ENCODE data around the gene NDUFS6. TPM values are rescaled to one million over a fixed set of nuclear protein-coding genes. Genes with fewer than 3 reads are reported as not detected.
"Not testable (repeated sequence)": the region's sequence is repeated elsewhere in the genome, so short reads cannot be mapped to it uniquely, and the experiment has no call there.

The NDUFS6 gene
- total RNA-seq, 4 donors from 2014 or later: 38.9 to 64.5 (median 51.2) TPM

- TF ChIP-seq POLR2AphosphoS5 (IDR thresholded peaks at IDR 0.05): no peak
- no peak for TF ChIP-seq CTCF (IDR thresholded peaks at IDR 0.05)
- no peak for TF ChIP-seq EP300 (IDR thresholded peaks at IDR 0.05)
- no peak for TF ChIP-seq POLR2A (IDR thresholded peaks at IDR 0.05)
- peak; percentile 52 to 59 for DNase-seq (ENCODE audit: low spot score in 2 of 2)
- WGBS: 77% methylated on average over 12 of the region's 13 CpGs
- peaks cover 24% of the 10 kb centered on the region for H3K36me3 ChIP-seq
- H3K27me3 ChIP-seq: no peaks in the 10 kb centered on the region
- H3K4me1 ChIP-seq: peaks cover 19% of the 10 kb centered on the region
- H3K9me3 ChIP-seq: no peaks in the 10 kb centered on the region
- H3K27ac ChIP-seq: no peak overlapping the region
- H3K4me3 ChIP-seq: no peak overlapping the region
These were observed 5.7 kb upstream of the NDUFS6 start for GRCh38 chr5:1795506-1795905.

GRCh38 chr5:1795931-1796330, 5.3 kb upstream of the NDUFS6 start:
- peaks cover 23% of the 10 kb centered on the region for H3K4me1 ChIP-seq
- H3K9me3 ChIP-seq: no peaks in the 10 kb centered on the region
- 72% methylated on average over 8 of the region's 8 CpGs for WGBS
- DNase-seq (ENCODE audit: low spot score in 2 of 2): peak; percentile 15 to 59
- TF ChIP-seq EP300 (IDR thresholded peaks at IDR 0.05) (no peak), POLR2AphosphoS5 (IDR thresholded peaks at IDR 0.05) (no peak), CTCF (IDR thresholded peaks at IDR 0.05) (no peak), POLR2A (IDR thresholded peaks at IDR 0.05) (no peak)
- no peak overlapping the region for H3K4me3 ChIP-seq
- no peaks in the 10 kb centered on the region for H3K27me3 ChIP-seq
- H3K36me3 ChIP-seq: peaks cover 24% of the 10 kb centered on the region
- H3K27ac ChIP-seq: no peak overlapping the region

- Histone ChIP-seq H3K4me1 (peaks cover 23% of the 10 kb centered on the region), H3K27ac (no peak overlapping the region), H3K27me3 (no peaks in the 10 kb centered on the region), H3K36me3 (peaks cover 24% of the 10 kb centered on the region), H3K4me3 (no peak overlapping the region), H3K9me3 (no peaks in the 10 kb centered on the region)
- TF ChIP-seq CTCF (IDR thresholded peaks at IDR 0.05) (no peak), EP300 (IDR thresholded peaks at IDR 0.05) (no peak), POLR2A (IDR thresholded peaks at IDR 0.05) (no peak), POLR2AphosphoS5 (IDR thresholded peaks at IDR 0.05) (no peak)
- 85% methylated on average over 15 of the region's 21 CpGs for WGBS
- peak; percentile 50 to 73 for DNase-seq (ENCODE audit: low spot score in 2 of 2)
These were observed 4.7 kb upstream of the NDUFS6 start for GRCh38 chr5:1796371-1797102.

- no peaks in the 10 kb centered on the region for H3K9me3 ChIP-seq
- TF ChIP-seq POLR2A (IDR thresholded peaks at IDR 0.05) (no peak), EP300 (IDR thresholded peaks at IDR 0.05) (no peak), POLR2AphosphoS5 (IDR thresholded peaks at IDR 0.05) (no peak), CTCF (IDR thresholded peaks at IDR 0.05) (no peak)
- peak; percentile 50 to 71 for DNase-seq (ENCODE audit: low spot score in 2 of 2)
- H3K27ac ChIP-seq: no peak overlapping the region
- 93% methylated on average over 13 of the region's 18 CpGs for WGBS
- H3K4me3 ChIP-seq: no peak overlapping the region
- H3K27me3 ChIP-seq: no peaks in the 10 kb centered on the region
- H3K36me3 ChIP-seq: peaks cover 24% of the 10 kb centered on the region
- H3K4me1 ChIP-seq: peaks cover 29% of the 10 kb centered on the region
These were observed 4.0 kb upstream of the NDUFS6 start for GRCh38 chr5:1797103-1797800.

GRCh38 chr5:1797855-1798254, 3.4 kb upstream of the NDUFS6 start:
- WGBS: 92% methylated on average over 6 of the region's 11 CpGs
- H3K9me3 ChIP-seq: no peaks in the 10 kb centered on the region
- DNase-seq (ENCODE audit: low spot score in 2 of 2): peak; percentile 59 to 60
- no peak overlapping the region for H3K27ac ChIP-seq
- H3K27me3 ChIP-seq: no peaks in the 10 kb centered on the region
- H3K4me3 ChIP-seq: no peak overlapping the region
- H3K36me3 ChIP-seq: peaks cover 24% of the 10 kb centered on the region
- TF ChIP-seq EP300 (IDR thresholded peaks at IDR 0.05) (no peak), POLR2A (IDR thresholded peaks at IDR 0.05) (no peak), CTCF (IDR thresholded peaks at IDR 0.05) (no peak), POLR2AphosphoS5 (IDR thresholded peaks at IDR 0.05) (no peak)
- peaks cover 35% of the 10 kb centered on the region for H3K4me1 ChIP-seq

GRCh38 chr5:1798589-1798988, 2.6 kb upstream of the NDUFS6 start:
- not testable (repeated sequence) for H3K27ac ChIP-seq, H3K27me3 ChIP-seq, H3K9me3 ChIP-seq
- Histone ChIP-seq H3K4me3 (peak overlapping the region; percentile 89), H3K36me3 (peaks cover 32% of the 10 kb centered on the region), H3K4me1 (peaks cover 35% of the 10 kb centered on the region)
- DNase-seq (ENCODE audit: low spot score in 2 of 2): peak; percentile 46 to 72
- WGBS: 87% methylated on average over 16 of the region's 16 CpGs
